Neural progenitor cell (in vitro differentiated cells): ENCODE measurements around the gene YIPF7. TPM values are rescaled to one million over a fixed set of nuclear protein-coding genes. Genes with fewer than 3 reads are reported as not detected.

ENCODE experiments used
- DNase-seq: peaks from one replicate; pipeline ENCODE4 v3.0.0-alpha.2; 2016; ENCODE audit warnings: low spot score
- H2AFZ ChIP-seq: fragments of 200-600 bp; sonication (generic); replicated peaks from 2 replicates; pipeline ENCODE4 v1.6.1; 2016; ENCODE audit warnings: antibody characterized with exemption
- H3F3A ChIP-seq: fragments of 200-600 bp; sonication (generic); 2 replicates; pipeline ENCODE4 v1.6.1; 2016; ENCODE audit warnings: antibody characterized with exemption, low read depth
- H3K27ac ChIP-seq: fragments of 200-600 bp; sonication (generic); 2 replicates; pipeline ENCODE4 v1.5.1; 2016; ENCODE audit warnings: mild to moderate bottlenecking
- H3K27me3 ChIP-seq: fragments of 200-600 bp; sonication (generic); 2 replicates; pipeline ENCODE4 v1.6.1; 2016; ENCODE audit warnings: mild to moderate bottlenecking, moderate library complexity
- H3K36me3 ChIP-seq: fragments of 200-600 bp; sonication (generic); 2 replicates; pipeline ENCODE4 v1.5.1; 2016
- H3K4me1 ChIP-seq: fragments of 200-600 bp; sonication (generic); 2 replicates; pipeline ENCODE4 v1.6.1; 2016; ENCODE audit warnings: mixed run types
- H3K4me2 ChIP-seq: fragments of 200-600 bp; sonication (generic); 2 replicates; pipeline ENCODE4 v1.6.1; 2016
- H3K4me3 ChIP-seq: fragments of 200-600 bp; sonication (generic); 2 replicates; pipeline ENCODE4 v1.5.1; 2016
- H3K79me2 ChIP-seq: fragments of 200-600 bp; sonication (generic); 2 replicates; pipeline ENCODE4 v1.6.1; 2016; ENCODE audit warnings: low read depth
- H3K9ac ChIP-seq: fragments of 200-600 bp; sonication (generic); 2 replicates; pipeline ENCODE4 v1.6.1; 2016
- H3K9me3 ChIP-seq: fragments of 200-600 bp; sonication (generic); 2 replicates; pipeline ENCODE4 v1.5.1; 2016; ENCODE audit warnings: low read depth
- H4K20me1 ChIP-seq: fragments of 200-600 bp; sonication (generic); 2 replicates; pipeline ENCODE4 v1.6.1; 2016; ENCODE audit warnings: low read depth
- H3K27ac Mint-ChIP-seq: 3 replicates; pipeline ENCODE4 v1.8.0; 2021; ENCODE audit warnings: mixed read lengths
- H3K27me3 Mint-ChIP-seq: 2 replicates; pipeline ENCODE4 v1.8.0; 2022; ENCODE audit warnings: low read depth, mild to moderate bottlenecking, inconsistent platforms, moderate library complexity, mixed read lengths; ENCODE audit not compliant: insufficient read depth
- H3K36me3 Mint-ChIP-seq: 3 replicates; pipeline ENCODE4 v1.8.0; 2021; ENCODE audit warnings: mixed read lengths
- H3K4me1 Mint-ChIP-seq: 3 replicates; pipeline ENCODE4 v1.8.0; 2021; ENCODE audit warnings: mixed read lengths
- H3K4me3 Mint-ChIP-seq: 3 replicates; pipeline ENCODE4 v1.8.0; 2021; ENCODE audit warnings: mild to moderate bottlenecking, moderate library complexity, mixed read lengths
- H3K9me3 Mint-ChIP-seq: 3 replicates; pipeline ENCODE4 v1.8.0; 2020; ENCODE audit warnings: mixed read lengths
- CTCF ChIP-seq: fragments of 200-600 bp; sonication (generic); IDR thresholded peaks from 2 replicates; pipeline ENCODE4 v1.5.1; 2017; ENCODE audit warnings: antibody characterized with exemption, mild to moderate bottlenecking
- EZH2 ChIP-seq: fragments of 200-600 bp; sonication (generic); IDR thresholded peaks from 2 replicates; pipeline ENCODE4 v1.6.1; 2017; ENCODE audit warnings: antibody characterized with exemption, mild to moderate bottlenecking, moderate library complexity
- EZH2phosphoT487 ChIP-seq: fragments of 200-600 bp; sonication (generic); IDR thresholded peaks from 2 replicates; pipeline ENCODE4 v1.6.1; 2017; ENCODE audit warnings: antibody characterized with exemption
- total RNA-seq: library from RNA; depleted of rRNA; stranded (reverse); fragments of >200 nt; gene quantifications from 2 replicates; pipeline ENCODE4 v1.2.3, GENCODE V29; 2015; ENCODE audit warnings: low replicate concordance

Gene YIPF7
- total RNA-seq, 1 donor from 2014 or later: not detected

- Histone ChIP-seq H3K27ac (no peak overlapping the region), H3K36me3 (peaks cover 19% of the 10 kb centered on the region), H3K4me1 (peaks cover 12% of the 10 kb centered on the region), H4K20me1 (no peaks in the 10 kb centered on the region), H3K4me2 (no peak overlapping the region), H3K4me3 (no peak overlapping the region), H3K9me3 (no peaks in the 10 kb centered on the region), H3K27me3 (no peaks in the 10 kb centered on the region), H2AFZ (no peak overlapping the region), H3K9ac (no peak overlapping the region), H3F3A (no peaks in the 10 kb centered on the region), H3K79me2 (peaks cover 26% of the 10 kb centered on the region)
- Mint-ChIP-seq H3K9me3 (no peaks in the 10 kb centered on the region), H3K27me3 (no peaks in the 10 kb centered on the region), H3K27ac (no peak overlapping the region), H3K4me3 (no peak overlapping the region), H3K4me1 (peaks cover 9% of the 10 kb centered on the region), H3K36me3 (peaks cover 11% of the 10 kb centered on the region)
- no peak for DNase-seq
- TF ChIP-seq CTCF (no peak), EZH2phosphoT487 (no peak), EZH2 (no peak)
These were observed 33.2 kb upstream of the YIPF7 start for GRCh38 chr4:44684648-44685047.

GRCh38 chr4:44679060-44679459 lies 27.6 kb upstream of the YIPF7 start:
- H3K4me1 Mint-ChIP-seq: peaks cover 18% of the 10 kb centered on the region
- DNase-seq: no peak
- Histone ChIP-seq H3K79me2 (peaks cover 38% of the 10 kb centered on the region), H3K9ac (peak overlapping the region; percentile 66), H3K36me3 (no peaks in the 10 kb centered on the region), H3K4me2 (peak overlapping the region; percentile 88), H3K4me1 (peaks cover 17% of the 10 kb centered on the region), H3K4me3 (peak overlapping the region; percentile 89), H3K27ac (no peak overlapping the region), H3K9me3 (no peaks in the 10 kb centered on the region), H3K27me3 (no peaks in the 10 kb centered on the region), H2AFZ (no peak overlapping the region), H3F3A (peaks cover 4% of the 10 kb centered on the region), H4K20me1 (no peaks in the 10 kb centered on the region)
- H3K4me3 Mint-ChIP-seq: peak overlapping the region; percentile 95
- H3K36me3 Mint-ChIP-seq: peaks cover under 1% of the 10 kb centered on the region
- peaks cover 3% of the 10 kb centered on the region for H3K27me3 Mint-ChIP-seq
- TF ChIP-seq EZH2phosphoT487 (no peak), CTCF (no peak), EZH2 (no peak)
- peak overlapping the region; percentile 86 for H3K27ac Mint-ChIP-seq
- H3K9me3 Mint-ChIP-seq: no peaks in the 10 kb centered on the region

GRCh38 chr4:44678094-44679041 lies 26.9 kb upstream of the YIPF7 start, which contains the start of gene GUF1:
GUF1 (plus strand) TSS chr4:44678420; CDS start chr4:44678623, 203 bp downstream.
- H3K27ac Mint-ChIP-seq: peak within 1 kb of the TSS; percentile 91
- Histone ChIP-seq H3K27ac (peak within 1 kb of the TSS; percentile 54), H3K9me3 (no peaks in the 10 kb centered on the region), H2AFZ (peak within 1 kb of the TSS; percentile 88), H3K4me3 (peak within 1 kb of the TSS; percentile 89), H3K9ac (peak within 1 kb of the TSS; percentile 66), H3K4me2 (peak within 1 kb of the TSS; percentile 88), H3K27me3 (no peaks in the 10 kb centered on the region), H3F3A (peaks cover 4% of the 10 kb centered on the region), H3K79me2 (peaks cover 38% of the 10 kb centered on the region), H3K36me3 (no peaks in the 10 kb centered on the region), H4K20me1 (no peaks in the 10 kb centered on the region), H3K4me1 (peaks cover 17% of the 10 kb centered on the region)
- H3K27me3 Mint-ChIP-seq: peaks cover 5% of the 10 kb centered on the region
- no peaks in the 10 kb centered on the region for H3K9me3 Mint-ChIP-seq
- peak; percentile 93 for DNase-seq
- no peaks in the 10 kb centered on the region for H3K36me3 Mint-ChIP-seq
- peaks cover 18% of the 10 kb centered on the region for H3K4me1 Mint-ChIP-seq
- peak within 1 kb of the TSS; percentile 95 for H3K4me3 Mint-ChIP-seq
- no peak for TF ChIP-seq EZH2
- no peak for TF ChIP-seq EZH2phosphoT487
- no peak for TF ChIP-seq CTCF
